Nephron (organoid): ENCODE data around the gene USP32.

Experiments
- H3K27ac Mint-ChIP-seq, 3 experiments: 2 replicates each; pipeline ENCODE4 v1.8.0; 2020; ENCODE audit warnings: mixed read lengths in 3 of 3, mild to moderate bottlenecking in 2 of 3, moderate library complexity in 1 of 3
- H3K27me3 Mint-ChIP-seq: 2 replicates; pipeline ENCODE4 v1.8.0; 2021; ENCODE audit warnings: low read depth, mild to moderate bottlenecking, moderate library complexity, mixed read lengths
- H3K36me3 Mint-ChIP-seq: 2 replicates; pipeline ENCODE4 v1.8.0; 2020; ENCODE audit warnings: low read depth, mixed read lengths
- H3K4me1 Mint-ChIP-seq: 2 replicates; pipeline ENCODE4 v1.8.0; 2020; ENCODE audit warnings: mixed read lengths
- H3K4me3 Mint-ChIP-seq, 3 experiments: 2 replicates each; pipeline ENCODE4 v1.8.0; 2020; ENCODE audit warnings: mild to moderate bottlenecking in 3 of 3, mixed read lengths in 3 of 3, moderate library complexity in 2 of 3
- H3K9me3 Mint-ChIP-seq: 2 replicates; pipeline ENCODE4 v1.8.0; 2020; ENCODE audit warnings: mixed read lengths
- CTCF ChIP-seq, 3 experiments: fragments of 200-600 bp; sonication (generic); IDR thresholded peaks; one replicate each; pipeline ENCODE4 v1.5.0; 2021; ENCODE audit warnings: antibody characterized with exemption in 3 of 3; ENCODE audit not compliant: unreplicated experiment in 3 of 3

USP32 gene

GRCh38 chr17:60332574-60332973, 59.4 kb downstream of the USP32 start:
- no peak for TF ChIP-seq CTCF (IDR thresholded peaks at IDR 0.05; ENCODE audit: unreplicated experiment in 3 of 3)
- Mint-ChIP-seq H3K27me3 (no peaks in the 10 kb centered on the region), H3K4me1 (no peaks in the 10 kb centered on the region), H3K36me3 (peaks cover 14% of the 10 kb centered on the region), H3K27ac (no peak overlapping the region), H3K4me3 (no peak overlapping the region), H3K9me3 (no peaks in the 10 kb centered on the region)

GRCh38 chr17:60330731-60331130, 61.2 kb downstream of the USP32 start:
- Mint-ChIP-seq H3K27me3 (no peaks in the 10 kb centered on the region), H3K4me3 (no peak overlapping the region), H3K9me3 (no peaks in the 10 kb centered on the region), H3K36me3 (peaks cover 9% of the 10 kb centered on the region), H3K27ac (no peak overlapping the region), H3K4me1 (peaks cover 7% of the 10 kb centered on the region)
- no peak for TF ChIP-seq CTCF (IDR thresholded peaks at IDR 0.05; ENCODE audit: unreplicated experiment in 3 of 3)

GRCh38 chr17:60328679-60329078, 63.3 kb downstream of the USP32 start:
- TF ChIP-seq CTCF (IDR thresholded peaks at IDR 0.05; ENCODE audit: unreplicated experiment in 3 of 3), result no peak
- H3K36me3 Mint-ChIP-seq, result peaks cover 4% of the 10 kb centered on the region
- H3K4me3 Mint-ChIP-seq, result no peak overlapping the region
- H3K27me3 Mint-ChIP-seq, result no peaks in the 10 kb centered on the region
- no peak overlapping the region for H3K27ac Mint-ChIP-seq
- H3K9me3 Mint-ChIP-seq, result no peaks in the 10 kb centered on the region
- H3K4me1 Mint-ChIP-seq, result peaks cover 7% of the 10 kb centered on the region

- H3K27me3 Mint-ChIP-seq, result no peaks in the 10 kb centered on the region
- peaks cover 4% of the 10 kb centered on the region for H3K36me3 Mint-ChIP-seq
- H3K9me3 Mint-ChIP-seq, result no peaks in the 10 kb centered on the region
- no peak overlapping the region for H3K27ac Mint-ChIP-seq
- no peak overlapping the region for H3K4me3 Mint-ChIP-seq
- no peak for TF ChIP-seq CTCF (IDR thresholded peaks at IDR 0.05; ENCODE audit: unreplicated experiment in 3 of 3)
- H3K4me1 Mint-ChIP-seq, result peaks cover 7% of the 10 kb centered on the region
Measured at GRCh38 chr17:60327901-60328273, 64.0 kb downstream of the USP32 start.

GRCh38 chr17:60327134-60327900, 64.6 kb downstream of the USP32 start:
- TF ChIP-seq CTCF (IDR thresholded peaks at IDR 0.05; ENCODE audit: unreplicated experiment in 3 of 3), result no peak
- Mint-ChIP-seq H3K27ac (peak overlapping the region in 2 of 3 experiments; percentile 50 to 69), H3K9me3 (no peaks in the 10 kb centered on the region), H3K36me3 (no peaks in the 10 kb centered on the region), H3K4me3 (peak overlapping the region in 2 of 3 experiments; percentile 28 to 55), H3K27me3 (no peaks in the 10 kb centered on the region), H3K4me1 (peaks cover 7% of the 10 kb centered on the region)

GRCh38 chr17:60326702-60327101, 65.2 kb downstream of the USP32 start:
- peaks cover 7% of the 10 kb centered on the region for H3K4me1 Mint-ChIP-seq
- H3K4me3 Mint-ChIP-seq, result peak overlapping the region in 1 of 3 experiments; percentile 55
- H3K9me3 Mint-ChIP-seq, result no peaks in the 10 kb centered on the region
- H3K27ac Mint-ChIP-seq, result peak overlapping the region in 2 of 3 experiments; percentile 50 to 69
- H3K27me3 Mint-ChIP-seq, result no peaks in the 10 kb centered on the region
- no peaks in the 10 kb centered on the region for H3K36me3 Mint-ChIP-seq
- TF ChIP-seq CTCF (IDR thresholded peaks at IDR 0.05; ENCODE audit: unreplicated experiment in 3 of 3), result no peak
